Dendritic cell treated with granulocyte-macrophage colony-stimulating factor and Interleukin-4, amounts not matched to agents 40 ng/mL and 50 ng/mL, for 4 days (primary cell): ENCODE data around the gene INPP4B.
"Not testable (repeated sequence)": the region's sequence is repeated elsewhere in the genome, so short reads cannot be mapped to it uniquely, and the experiment has no call there.

Experiments used
- H3K27ac Mint-ChIP-seq: one replicate; pipeline ENCODE4 v1.8.0; 2022; ENCODE audit warnings: mild to moderate bottlenecking, mixed read lengths
- H3K27me3 Mint-ChIP-seq: one replicate; pipeline ENCODE4 v1.8.0; 2022; ENCODE audit warnings: mild to moderate bottlenecking, mixed read lengths
- H3K36me3 Mint-ChIP-seq: one replicate; pipeline ENCODE4 v1.8.0; 2022; ENCODE audit warnings: low read depth, mixed read lengths
- H3K4me1 Mint-ChIP-seq: one replicate; pipeline ENCODE4 v1.8.0; 2022; ENCODE audit warnings: low read depth, mixed read lengths
- H3K4me3 Mint-ChIP-seq: one replicate; pipeline ENCODE4 v1.8.0; 2022; ENCODE audit warnings: mild to moderate bottlenecking, moderate library complexity, mixed read lengths
- H3K9me3 Mint-ChIP-seq: one replicate; pipeline ENCODE4 v1.8.0; 2022; ENCODE audit warnings: mixed read lengths
- intact Hi-C: fragments of 100-400 bp; cut with micrococcal nuclease; formaldehyde crosslinking; loops from one replicate; pipeline ENCODE4 v1.15.0; 2022

INPP4B gene

DNA sequence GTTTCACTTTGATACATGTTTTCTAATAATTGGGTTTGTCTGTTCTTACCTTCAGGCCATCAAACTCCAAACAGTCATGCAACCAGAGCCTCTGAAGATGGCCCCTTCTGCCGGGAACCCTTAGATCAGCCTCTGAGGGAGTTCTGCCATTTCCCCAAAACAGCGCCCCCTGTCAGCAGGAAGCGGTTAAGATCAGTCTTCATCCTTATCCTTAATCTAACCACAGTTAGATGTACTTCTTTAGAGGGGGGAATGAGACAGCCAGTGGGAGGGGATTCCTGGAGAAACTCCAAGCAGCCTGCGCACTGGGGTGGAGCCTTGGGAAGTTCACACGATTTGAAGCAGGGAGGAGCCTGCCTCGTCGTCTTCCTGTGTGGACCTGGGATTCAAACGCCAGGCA lies 185.4 kb downstream of the INPP4B start:
- Mint-ChIP-seq H3K9me3 (peaks cover 49% of the 10 kb centered on the region), H3K4me1 (no peaks in the 10 kb centered on the region), H3K27me3 (no peaks in the 10 kb centered on the region), H3K4me3 (no peak overlapping the region), H3K27ac (no peak overlapping the region), H3K36me3 (no peaks in the 10 kb centered on the region)
- intact Hi-C loops: no loop called here

DNA sequence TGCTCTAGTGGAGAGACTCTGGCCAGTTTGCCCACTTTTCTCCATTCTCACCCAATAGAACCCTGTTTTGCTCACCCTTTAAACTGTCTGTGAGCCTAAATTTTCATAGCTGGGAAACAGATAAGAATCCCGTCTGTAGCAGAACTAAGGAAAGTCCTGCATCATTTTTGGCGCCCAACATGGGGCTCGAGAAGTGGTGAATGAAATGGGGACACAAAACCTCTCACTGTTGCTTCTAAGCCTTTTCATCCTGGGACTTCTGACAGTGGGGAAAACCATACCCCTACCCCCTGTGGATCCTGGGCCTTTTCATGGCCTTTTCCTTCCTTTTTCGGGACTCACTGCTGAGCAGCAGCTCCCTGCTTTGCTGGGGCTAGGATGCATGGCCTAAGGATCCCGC lies 189.9 kb downstream of the INPP4B start:
- Mint-ChIP-seq H3K4me1 (no peaks in the 10 kb centered on the region), H3K4me3 (no peak overlapping the region), H3K36me3 (no peaks in the 10 kb centered on the region), H3K9me3 (peaks cover 85% of the 10 kb centered on the region), H3K27me3 (no peaks in the 10 kb centered on the region), H3K27ac (no peak overlapping the region)
- intact Hi-C loops: no loop called here

DNA sequence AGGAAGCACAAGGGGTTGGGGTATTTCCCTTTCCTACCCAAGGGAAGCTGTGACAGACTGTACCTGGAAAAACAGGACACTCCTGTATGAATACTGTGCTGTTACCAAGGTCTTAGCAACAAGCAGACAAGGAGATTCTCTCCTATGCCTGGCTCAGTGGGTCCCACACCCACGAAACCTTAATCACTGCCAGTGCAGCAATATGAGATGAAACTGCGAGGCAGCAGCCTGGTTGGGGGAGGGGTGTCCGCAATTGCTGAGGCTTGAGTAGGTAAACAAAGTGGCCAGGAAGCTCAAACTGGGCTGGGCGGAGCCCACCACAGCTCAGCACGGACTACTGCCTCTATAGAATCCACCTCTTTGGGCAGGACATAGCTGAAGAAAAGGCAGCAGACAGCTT lies 197.7 kb downstream of the INPP4B start:
- H3K27me3 Mint-ChIP-seq: no peaks in the 10 kb centered on the region
- peaks cover 56% of the 10 kb centered on the region for H3K9me3 Mint-ChIP-seq
- intact Hi-C loops: no loop called here
- H3K4me1 Mint-ChIP-seq: no peaks in the 10 kb centered on the region
- no peak overlapping the region for H3K27ac Mint-ChIP-seq
- H3K36me3 Mint-ChIP-seq: no peaks in the 10 kb centered on the region
- H3K4me3 Mint-ChIP-seq: no peak overlapping the region

DNA sequence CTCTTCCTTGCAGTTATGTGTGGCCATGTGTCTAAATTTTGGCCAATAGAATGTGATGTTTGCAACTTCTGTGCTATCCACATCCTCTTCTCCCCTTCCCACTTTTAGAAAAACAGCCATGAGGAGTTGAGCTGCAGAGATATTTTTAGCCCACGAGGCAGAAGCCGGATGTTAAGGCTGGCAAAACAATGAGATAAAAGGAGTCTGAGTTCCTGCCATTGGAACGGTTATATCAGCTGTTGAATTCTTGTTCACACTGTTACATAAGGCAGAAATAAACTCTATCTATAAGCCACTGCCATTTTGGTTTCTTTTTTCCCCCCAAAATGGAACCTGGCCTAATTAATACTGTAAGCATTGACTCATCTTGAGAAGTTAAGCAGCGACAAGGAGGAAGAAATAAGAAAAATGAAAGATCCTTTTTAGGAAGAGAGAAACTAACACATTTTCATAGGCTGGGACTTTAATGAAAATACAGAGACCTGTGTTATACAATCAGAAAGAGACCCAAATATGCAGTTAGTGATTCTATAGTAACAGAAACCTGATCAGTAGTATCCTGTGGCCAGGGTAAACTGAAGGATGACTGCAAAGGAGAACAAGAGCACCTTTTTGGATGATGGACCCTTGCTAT lies 200.5 kb downstream of the INPP4B start:
- no peaks in the 10 kb centered on the region for H3K36me3 Mint-ChIP-seq
- no peaks in the 10 kb centered on the region for H3K4me1 Mint-ChIP-seq
- no peak overlapping the region for H3K27ac Mint-ChIP-seq
- no peak overlapping the region for H3K4me3 Mint-ChIP-seq
- intact Hi-C loops: no loop called here
- H3K9me3 Mint-ChIP-seq: peaks cover 37% of the 10 kb centered on the region
- no peaks in the 10 kb centered on the region for H3K27me3 Mint-ChIP-seq

DNA sequence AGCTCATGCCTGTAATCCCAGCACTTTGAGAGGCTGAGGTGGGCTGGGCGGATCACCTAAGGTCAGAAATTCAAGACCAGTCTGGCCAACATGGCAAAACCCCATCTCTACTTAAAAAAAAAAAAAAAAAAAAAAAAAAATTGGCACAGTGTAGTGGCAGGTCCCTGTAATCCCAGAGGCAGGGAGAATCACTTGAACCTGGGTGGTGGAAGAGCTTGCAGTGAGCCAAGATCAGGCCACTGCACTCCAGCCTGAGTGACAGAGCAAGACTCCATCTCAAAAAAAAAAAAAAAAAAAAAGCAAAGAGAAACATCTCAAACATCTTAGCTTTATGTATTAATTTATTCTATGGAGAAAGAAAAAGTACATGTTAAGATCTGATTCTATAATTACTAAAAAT lies 201.5 kb downstream of the INPP4B start:
- H3K27ac Mint-ChIP-seq, H3K36me3 Mint-ChIP-seq, H3K27me3 Mint-ChIP-seq, H3K4me1 Mint-ChIP-seq, H3K4me3 Mint-ChIP-seq, intact Hi-C loops: not testable (repeated sequence)
- peaks cover 27% of the 10 kb centered on the region for H3K9me3 Mint-ChIP-seq

DNA sequence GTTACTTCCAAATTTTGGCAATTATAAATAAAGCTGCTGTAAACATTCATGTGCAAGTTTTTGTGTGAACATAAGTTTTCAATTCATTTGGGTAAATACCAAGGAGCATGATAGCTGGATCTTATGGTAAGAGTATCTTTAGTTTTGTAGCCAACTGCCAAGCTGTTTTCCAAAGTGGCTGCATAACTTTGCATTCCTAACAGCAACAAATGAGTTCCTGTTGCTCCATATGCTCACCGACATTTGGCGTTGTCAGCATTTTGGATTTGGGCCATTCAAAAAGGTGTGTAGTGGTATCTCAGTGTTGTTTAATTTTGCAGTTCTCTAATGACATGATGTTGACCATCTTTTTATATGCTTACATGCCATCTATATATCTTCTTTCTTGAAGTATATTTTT lies 208.5 kb downstream of the INPP4B start:
- H3K4me3 Mint-ChIP-seq: no peak overlapping the region
- H3K4me1 Mint-ChIP-seq: no peaks in the 10 kb centered on the region
- intact Hi-C loops: no loop called here
- no peak overlapping the region for H3K27ac Mint-ChIP-seq
- H3K9me3 Mint-ChIP-seq: peaks cover 21% of the 10 kb centered on the region
- H3K27me3 Mint-ChIP-seq: no peaks in the 10 kb centered on the region
- H3K36me3 Mint-ChIP-seq: no peaks in the 10 kb centered on the region

DNA sequence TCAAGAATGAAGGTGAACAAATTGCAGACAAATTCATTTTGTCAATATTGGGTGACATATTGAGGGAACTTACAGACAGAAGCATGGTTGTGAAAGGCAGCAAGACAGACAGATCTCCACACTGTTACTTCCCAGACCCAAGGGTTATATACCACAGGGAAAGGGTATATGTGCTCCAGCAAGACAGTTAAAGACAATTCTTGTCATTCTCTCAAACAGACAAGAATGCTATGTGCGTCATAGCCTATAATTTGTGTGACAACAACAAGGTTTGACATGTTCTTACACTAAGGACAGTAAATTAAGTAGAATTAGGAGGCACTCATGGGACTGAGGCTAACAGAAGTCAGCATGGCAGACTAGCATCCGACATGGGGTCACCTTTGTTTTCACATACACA lies 214.3 kb downstream of the INPP4B start:
- Mint-ChIP-seq H3K27ac (no peak overlapping the region), H3K4me3 (no peak overlapping the region), H3K36me3 (no peaks in the 10 kb centered on the region), H3K27me3 (no peaks in the 10 kb centered on the region), H3K4me1 (no peaks in the 10 kb centered on the region), H3K9me3 (peaks cover 29% of the 10 kb centered on the region)
- intact Hi-C loops: no loop called here

DNA sequence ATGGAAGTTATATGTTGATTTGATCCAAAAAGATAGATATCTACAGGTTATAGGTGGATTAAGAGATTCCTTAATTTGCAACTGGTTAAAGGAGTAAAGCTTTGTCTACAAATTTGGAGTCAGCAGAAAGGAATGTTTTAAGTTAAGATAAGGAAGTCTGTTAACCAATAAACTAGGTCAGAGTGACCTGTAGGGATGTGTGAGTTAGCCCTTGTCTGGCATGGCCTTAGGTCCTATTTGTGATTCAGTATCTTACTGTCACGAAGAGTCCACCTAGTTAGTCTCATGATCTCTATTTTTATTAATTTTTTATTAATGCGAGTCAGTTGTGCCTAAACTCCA lies 230.8 kb downstream of the INPP4B start:
- no peak overlapping the region for H3K4me3 Mint-ChIP-seq
- H3K9me3 Mint-ChIP-seq: peaks cover 9% of the 10 kb centered on the region
- H3K36me3 Mint-ChIP-seq: no peaks in the 10 kb centered on the region
- H3K27ac Mint-ChIP-seq: no peak overlapping the region
- intact Hi-C loops: no loop called here
- no peaks in the 10 kb centered on the region for H3K4me1 Mint-ChIP-seq
- H3K27me3 Mint-ChIP-seq: no peaks in the 10 kb centered on the region

DNA sequence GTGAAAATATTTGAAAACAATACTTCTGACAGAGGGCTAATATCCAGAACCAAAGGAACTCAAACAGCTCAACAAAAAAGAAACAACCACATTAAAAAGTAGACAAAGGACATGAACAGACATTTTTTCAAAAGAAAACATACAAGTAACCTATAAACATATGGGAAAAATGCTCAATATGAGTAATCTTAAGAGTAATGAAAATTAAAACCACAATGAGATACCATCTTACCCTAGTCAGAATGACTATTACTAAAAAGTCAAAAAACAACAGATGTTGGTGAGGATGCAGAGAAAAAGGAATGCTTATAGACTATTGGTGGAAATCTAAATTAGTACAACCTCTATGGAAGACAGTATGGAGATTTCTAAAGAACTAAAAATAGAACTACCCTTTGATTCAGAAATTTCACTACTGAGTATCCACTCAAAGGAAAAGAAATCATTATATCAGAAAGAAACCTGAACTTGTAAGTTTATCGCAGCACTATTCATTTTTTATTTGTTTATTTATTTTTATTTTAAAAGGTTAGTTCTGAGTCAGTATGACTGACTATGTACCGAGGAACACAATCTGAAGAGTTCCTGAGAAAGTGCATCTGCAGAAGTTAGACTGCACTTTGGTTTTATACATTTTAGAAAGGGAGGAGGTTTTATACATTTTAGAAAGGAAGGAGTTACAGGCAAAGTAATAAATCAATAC lies 231.3 kb downstream of the INPP4B start:
- Mint-ChIP-seq H3K27ac (no peak overlapping the region), H3K4me1 (no peaks in the 10 kb centered on the region), H3K27me3 (no peaks in the 10 kb centered on the region), H3K36me3 (no peaks in the 10 kb centered on the region), H3K9me3 (peaks cover 9% of the 10 kb centered on the region), H3K4me3 (no peak overlapping the region)
- intact Hi-C loops: no loop called here

DNA sequence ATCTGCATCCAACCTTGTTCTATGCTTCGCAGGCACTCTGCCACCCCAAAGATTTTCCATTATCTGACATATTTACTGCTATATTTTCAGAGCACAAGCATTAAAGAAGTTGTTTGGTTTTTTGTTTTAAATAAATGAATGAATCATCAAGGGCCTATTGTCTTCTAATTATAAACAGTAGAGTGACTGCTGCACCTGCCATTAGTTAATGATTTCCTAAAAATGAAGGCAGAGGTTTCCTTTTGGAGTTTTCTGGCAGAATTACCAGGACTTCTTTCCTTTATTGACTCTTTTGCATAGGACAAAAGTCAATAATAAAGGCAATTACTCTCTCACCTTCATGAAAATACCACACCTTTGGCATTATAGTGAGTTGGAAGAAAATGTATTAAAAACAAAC lies 238.1 kb downstream of the INPP4B start:
- Mint-ChIP-seq H3K4me1 (no peaks in the 10 kb centered on the region), H3K27me3 (no peaks in the 10 kb centered on the region), H3K27ac (no peak overlapping the region), H3K36me3 (no peaks in the 10 kb centered on the region), H3K9me3 (peaks cover 30% of the 10 kb centered on the region), H3K4me3 (no peak overlapping the region)
- intact Hi-C loops: no loop called here

DNA sequence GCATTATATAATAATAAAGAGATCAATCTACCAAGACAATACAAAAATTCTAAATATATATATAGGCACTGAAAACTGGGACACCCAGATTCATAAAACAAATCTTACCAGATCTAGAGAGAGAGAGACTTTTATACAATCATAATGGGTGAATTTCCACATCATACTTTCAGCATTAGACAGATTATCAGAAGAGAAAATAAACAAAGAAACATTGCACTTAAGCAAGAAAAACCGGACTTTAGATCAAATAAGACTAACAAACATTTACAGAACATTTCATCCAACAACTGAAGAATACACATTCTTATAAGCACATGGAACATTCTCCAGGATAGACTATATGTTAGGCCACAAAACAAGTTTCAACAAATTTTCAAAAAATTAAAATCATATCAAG lies 245.1 kb downstream of the INPP4B start:
- intact Hi-C loops: no loop called here
- no peak overlapping the region for H3K4me3 Mint-ChIP-seq
- H3K27me3 Mint-ChIP-seq: no peaks in the 10 kb centered on the region
- H3K4me1 Mint-ChIP-seq: no peaks in the 10 kb centered on the region
- peaks cover 37% of the 10 kb centered on the region for H3K9me3 Mint-ChIP-seq
- no peak overlapping the region for H3K27ac Mint-ChIP-seq
- no peaks in the 10 kb centered on the region for H3K36me3 Mint-ChIP-seq

DNA sequence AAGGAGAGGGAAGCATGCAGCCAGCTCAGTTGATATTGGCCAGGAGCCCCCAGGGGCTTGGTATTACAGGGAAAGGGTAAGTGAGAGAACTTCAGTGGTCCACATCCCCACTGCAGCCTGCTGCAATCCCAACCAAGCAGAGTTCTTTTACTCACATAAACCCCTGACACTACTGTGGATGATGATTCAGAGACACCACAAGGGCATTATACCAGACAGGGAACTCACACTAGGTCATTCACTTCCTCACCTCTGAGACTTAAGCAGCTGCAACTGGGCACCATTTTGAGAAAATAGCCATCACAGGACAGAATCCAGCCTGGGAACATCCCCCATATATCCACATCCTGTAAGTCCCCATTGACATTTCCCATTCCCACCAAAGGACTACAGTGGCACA lies 248.0 kb downstream of the INPP4B start:
- Mint-ChIP-seq H3K27ac (no peak overlapping the region), H3K4me3 (no peak overlapping the region), H3K36me3 (no peaks in the 10 kb centered on the region), H3K27me3 (no peaks in the 10 kb centered on the region), H3K4me1 (no peaks in the 10 kb centered on the region), H3K9me3 (peaks cover 15% of the 10 kb centered on the region)
- intact Hi-C loops: no loop called here

DNA sequence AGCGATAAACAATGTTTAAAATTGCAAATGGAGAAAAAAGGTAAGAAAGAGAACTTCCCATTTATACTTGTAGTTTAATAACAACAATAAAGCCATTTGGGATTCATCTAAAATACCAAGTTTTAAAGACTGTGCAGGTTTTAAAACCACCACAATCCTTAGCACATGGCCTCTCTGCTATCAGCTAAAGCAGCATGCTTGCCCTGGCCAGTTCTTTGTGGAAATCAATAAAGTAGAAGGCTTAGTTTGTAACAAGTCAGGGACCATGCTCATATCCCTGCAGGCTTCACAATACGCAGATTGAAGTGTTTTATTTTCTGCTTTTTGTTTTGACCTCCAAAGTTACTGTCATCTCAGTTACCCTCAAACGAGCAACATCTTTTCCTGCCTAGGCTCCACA lies 249.5 kb downstream of the INPP4B start:
- intact Hi-C loops: no loop called here
- Mint-ChIP-seq H3K36me3 (no peaks in the 10 kb centered on the region), H3K4me1 (no peaks in the 10 kb centered on the region), H3K4me3 (no peak overlapping the region), H3K27ac (no peak overlapping the region), H3K27me3 (no peaks in the 10 kb centered on the region), H3K9me3 (no peaks in the 10 kb centered on the region)

DNA sequence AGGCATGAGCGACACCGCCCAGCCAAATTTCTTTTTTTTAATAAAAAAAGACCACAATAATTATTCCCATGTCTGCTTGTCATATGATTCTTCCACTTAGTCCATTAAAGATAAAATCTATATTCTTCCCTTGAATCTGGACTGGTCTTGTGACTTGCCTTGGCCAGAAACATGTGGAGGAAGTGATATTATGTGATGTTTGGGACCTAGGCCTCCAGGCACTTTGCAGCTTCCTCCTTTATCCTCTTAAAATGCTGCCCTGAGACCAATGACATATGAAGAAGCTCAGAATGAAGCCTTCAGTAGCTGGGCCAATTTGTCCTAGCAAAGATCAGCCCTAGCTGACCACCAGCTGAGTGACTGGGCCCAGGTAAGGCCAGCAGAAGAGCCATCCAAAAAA lies 250.0 kb downstream of the INPP4B start:
- intact Hi-C loops: no loop called here
- Mint-ChIP-seq H3K4me1 (no peaks in the 10 kb centered on the region), H3K27ac (no peak overlapping the region), H3K9me3 (no peaks in the 10 kb centered on the region), H3K4me3 (no peak overlapping the region), H3K36me3 (no peaks in the 10 kb centered on the region), H3K27me3 (no peaks in the 10 kb centered on the region)

DNA sequence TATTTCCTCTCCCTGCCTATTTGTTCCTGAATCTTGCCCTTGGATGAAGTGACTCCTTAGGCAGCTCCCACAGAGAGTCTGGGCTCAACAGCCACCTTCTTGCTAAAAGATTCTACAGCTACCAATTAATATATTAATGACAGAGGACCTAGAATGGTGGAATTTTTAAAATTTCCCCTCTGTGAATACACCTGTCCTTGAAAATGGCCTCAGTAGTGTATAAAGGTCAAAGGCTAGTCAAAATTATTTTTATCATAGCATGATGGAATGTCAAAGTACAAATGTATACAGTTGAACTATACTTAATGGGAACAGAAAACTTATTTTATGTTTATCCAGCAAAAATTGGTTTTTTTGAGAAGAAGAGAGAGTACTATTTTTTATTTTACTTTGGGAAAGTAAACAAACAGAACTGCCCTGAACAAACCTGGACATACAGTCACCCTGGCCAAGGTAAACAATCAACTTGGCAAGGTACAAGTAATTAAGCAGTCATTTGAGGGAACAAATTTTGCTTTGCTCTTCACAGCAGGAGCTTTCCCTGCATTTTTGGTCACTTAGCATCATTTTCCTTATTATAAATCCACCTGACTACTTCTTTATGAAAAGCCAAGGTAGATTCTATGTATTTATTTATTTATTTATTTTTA lies 250.8 kb downstream of the INPP4B start:
- Mint-ChIP-seq H3K4me3 (no peak overlapping the region), H3K27ac (no peak overlapping the region), H3K36me3 (no peaks in the 10 kb centered on the region), H3K27me3 (no peaks in the 10 kb centered on the region), H3K9me3 (no peaks in the 10 kb centered on the region), H3K4me1 (no peaks in the 10 kb centered on the region)
- intact Hi-C loops: no loop called here
